ENCODE data around the gene SYN1. TPM values are rescaled to one million over a fixed set of nuclear protein-coding genes. Genes with fewer than 3 reads are reported as not detected.
A peak's percentile ranks its signal among the peaks of the same experiment; 100 is the strongest.

SYN1 gene
- polyA plus RNA-seq, 3 donors: 0.11 to 4.0 (median 0.29) TPM

DNA sequence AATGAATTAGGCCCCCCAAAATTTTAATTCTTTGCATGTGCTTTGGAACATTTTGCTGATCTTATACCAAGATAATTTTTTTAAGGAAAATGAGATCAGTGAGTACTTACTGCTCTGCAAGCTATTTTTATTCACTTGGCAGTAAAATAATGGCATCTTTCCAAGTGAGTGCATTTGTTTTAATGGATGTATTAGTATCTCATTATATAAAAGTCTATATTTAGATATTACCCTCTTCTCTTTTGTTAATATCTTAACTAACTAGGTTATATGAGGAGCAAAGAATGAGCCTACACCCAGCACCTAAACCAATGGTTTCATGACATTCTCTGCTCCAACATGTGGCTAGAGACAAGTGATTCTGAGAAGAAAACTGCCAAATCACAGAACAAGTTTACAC is 79.8 kb downstream of the SYN1 start:
- peaks cover 7% of the 10 kb centered on the region for H3K4me1 Mint-ChIP-seq

DNA sequence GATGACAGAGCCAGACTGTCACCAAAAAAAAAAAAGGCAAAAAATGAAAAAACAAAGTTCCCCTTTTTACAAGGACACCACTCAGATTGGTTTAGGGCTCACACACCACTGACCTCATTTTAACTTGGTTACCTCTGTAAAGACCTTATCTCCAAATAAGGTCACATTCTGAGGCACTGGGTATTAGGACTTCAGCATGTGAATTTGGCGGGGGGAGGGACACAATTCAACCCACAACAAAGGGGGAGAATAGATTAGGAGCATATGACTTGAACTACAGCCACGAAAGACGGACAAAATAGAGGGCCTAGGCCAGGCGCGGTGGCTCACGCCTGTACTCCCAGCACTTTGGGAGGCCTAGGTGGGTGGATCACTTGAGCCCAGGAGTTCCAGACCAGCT is 89.6 kb downstream of the SYN1 start:
- H3K79me2 ChIP-seq (ENCODE audit: insufficient read depth, low read length): no peaks in the 10 kb centered on the region
- H3K9me3 ChIP-seq (replicated peaks in 1 of 2; ENCODE audit: control insufficient read depth in 1 of 2, insufficient read depth in 1 of 2, low read length in 2 of 2): no peaks in the 10 kb centered on the region
- TF ChIP-seq, protein P1, sequence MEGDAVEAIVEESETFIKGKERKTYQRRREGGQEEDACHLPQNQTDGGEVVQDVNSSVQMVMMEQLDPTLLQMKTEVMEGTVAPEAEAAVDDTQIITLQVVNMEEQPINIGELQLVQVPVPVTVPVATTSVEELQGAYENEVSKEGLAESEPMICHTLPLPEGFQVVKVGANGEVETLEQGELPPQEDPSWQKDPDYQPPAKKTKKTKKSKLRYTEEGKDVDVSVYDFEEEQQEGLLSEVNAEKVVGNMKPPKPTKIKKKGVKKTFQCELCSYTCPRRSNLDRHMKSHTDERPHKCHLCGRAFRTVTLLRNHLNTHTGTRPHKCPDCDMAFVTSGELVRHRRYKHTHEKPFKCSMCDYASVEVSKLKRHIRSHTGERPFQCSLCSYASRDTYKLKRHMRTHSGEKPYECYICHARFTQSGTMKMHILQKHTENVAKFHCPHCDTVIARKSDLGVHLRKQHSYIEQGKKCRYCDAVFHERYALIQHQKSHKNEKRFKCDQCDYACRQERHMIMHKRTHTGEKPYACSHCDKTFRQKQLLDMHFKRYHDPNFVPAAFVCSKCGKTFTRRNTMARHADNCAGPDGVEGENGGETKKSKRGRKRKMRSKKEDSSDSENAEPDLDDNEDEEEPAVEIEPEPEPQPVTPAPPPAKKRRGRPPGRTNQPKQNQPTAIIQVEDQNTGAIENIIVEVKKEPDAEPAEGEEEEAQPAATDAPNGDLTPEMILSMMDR (IDR thresholded peaks at IDR 0.05): no peak
- no peak overlapping the region for H2AFZ ChIP-seq (ENCODE audit: insufficient read depth, low read depth, low read length, poor library complexity, severe bottlenecking)
- H3K4me2 ChIP-seq (replicated peaks; ENCODE audit: extremely low read depth, low read length, poor library complexity, severe bottlenecking): no peak overlapping the region
- Mint-ChIP-seq H3K9me3 (peaks cover 0 to 3% (median 0%) of the 10 kb centered on the region in 7 donors), H3K4me1 (no peaks in the 10 kb centered on the region), H3K4me3 (no peak overlapping the region), H3K36me3 (no peaks in the 10 kb centered on the region), H3K27ac (no peak overlapping the region), H3K27me3 (ENCODE audit: low read depth in 3 of 3) (peaks cover 0 to 7% (median 0%) of the 10 kb centered on the region in 3 donors)
- H3K36me3 ChIP-seq (replicated peaks in 1 of 2; ENCODE audit: control insufficient read depth in 1 of 2, insufficient read depth in 2 of 2, low read length in 2 of 2): no peaks in the 10 kb centered on the region
- no peaks in the 10 kb centered on the region for H4K20me1 ChIP-seq (ENCODE audit: insufficient read depth, low read length)
- no peaks in the 10 kb centered on the region for H3K27me3 ChIP-seq (ENCODE audit: control insufficient read depth in 2 of 2, insufficient read depth in 2 of 2, low read length in 2 of 2)
- no peaks in the 10 kb centered on the region for H3K4me1 ChIP-seq (ENCODE audit: control insufficient read depth in 1 of 2, insufficient read depth in 2 of 2, low read length in 2 of 2)
- DNase-seq: peak in 1 of 3 donors; percentile 5
- H3K9ac ChIP-seq (ENCODE audit: insufficient read depth, low read length, poor library complexity, severe bottlenecking): no peak overlapping the region
- H3K4me3 ChIP-seq (replicated peaks in 1 of 3; ENCODE audit: low read depth in 2 of 3, low read length in 3 of 3): no peak overlapping the region
- no CpG with 5 or more reads among the region's 6 CpGs for WGBS (ENCODE audit: insufficient coverage)
- H3K27ac ChIP-seq (ENCODE audit: low read depth in 1 of 2, low read length in 2 of 2): no peak overlapping the region
- intact Hi-C loops (cut with micrococcal nuclease): no loop called here

More for the DNA sequence above, 79.8 kb downstream of the SYN1 start:
- DNase-seq: no peak
- Histone ChIP-seq H3K4me1 (ENCODE audit: control insufficient read depth in 1 of 2, insufficient read depth in 2 of 2, low read length in 2 of 2) (peaks cover 0 to 2% of the 10 kb centered on the region in 2 donors), H3K36me3 (replicated peaks in 1 of 2; ENCODE audit: control insufficient read depth in 1 of 2, insufficient read depth in 2 of 2, low read length in 2 of 2) (no peaks in the 10 kb centered on the region), H4K20me1 (ENCODE audit: insufficient read depth, low read length) (no peaks in the 10 kb centered on the region), H2AFZ (ENCODE audit: insufficient read depth, low read depth, low read length, poor library complexity, severe bottlenecking) (no peak overlapping the region), H3K4me2 (replicated peaks; ENCODE audit: extremely low read depth, low read length, poor library complexity, severe bottlenecking) (no peak overlapping the region), H3K27me3 (ENCODE audit: control insufficient read depth in 2 of 2, insufficient read depth in 2 of 2, low read length in 2 of 2) (no peaks in the 10 kb centered on the region), H3K79me2 (ENCODE audit: insufficient read depth, low read length) (no peaks in the 10 kb centered on the region), H3K4me3 (replicated peaks in 1 of 3; ENCODE audit: low read depth in 2 of 3, low read length in 3 of 3) (no peak overlapping the region), H3K9ac (ENCODE audit: insufficient read depth, low read length, poor library complexity, severe bottlenecking) (no peak overlapping the region), H3K27ac (ENCODE audit: low read depth in 1 of 2, low read length in 2 of 2) (no peak overlapping the region), H3K9me3 (replicated peaks in 1 of 2; ENCODE audit: control insufficient read depth in 1 of 2, insufficient read depth in 1 of 2, low read length in 2 of 2) (no peaks in the 10 kb centered on the region)
- no peaks in the 10 kb centered on the region for H3K36me3 Mint-ChIP-seq
- TF ChIP-seq, protein P1 (IDR thresholded peaks at IDR 0.05): no peak
- H3K9me3 Mint-ChIP-seq: peaks cover 0 to 3% (median 0%) of the 10 kb centered on the region in 7 donors
- intact Hi-C loops (cut with micrococcal nuclease): no loop called here
- H3K4me3 Mint-ChIP-seq: no peak overlapping the region
- peaks cover 0 to 14% (median 0%) of the 10 kb centered on the region in 3 donors for H3K27me3 Mint-ChIP-seq (ENCODE audit: low read depth in 3 of 3)
- no peak overlapping the region for H3K27ac Mint-ChIP-seq

Data from CD14-positive monocyte (primary cell).